Left ventricle myocardium inferior (tissue), 1 donor: Measurements from ENCODE around the gene SS18L1. TPM values are rescaled to one million over a fixed set of nuclear protein-coding genes. Genes with fewer than 3 reads are reported as not detected.

Experiments
- DNase-seq: peaks from one replicate; pipeline ENCODE4 v3.0.0-alpha.2; 2020
- H3K27ac ChIP-seq: fragments of 200-600 bp; replicated peaks from 2 replicates; pipeline ENCODE4 v1.8.0; 2021
- H3K27me3 ChIP-seq: fragments of 200-600 bp; 2 replicates; pipeline ENCODE4 v1.8.0; 2021; ENCODE audit warnings: low read depth
- H3K36me3 ChIP-seq: fragments of 200-600 bp; 2 replicates; pipeline ENCODE4 v1.8.0; 2021
- H3K4me1 ChIP-seq: fragments of 200-600 bp; 2 replicates; pipeline ENCODE4 v1.8.0; 2021
- H3K4me3 ChIP-seq: fragments of 200-600 bp; 2 replicates; pipeline ENCODE4 v1.8.0; 2021; ENCODE audit warnings: mild to moderate bottlenecking, moderate library complexity
- H3K9me3 ChIP-seq: fragments of 200-600 bp; replicated peaks from 2 replicates; pipeline ENCODE4 v1.8.0; 2021
- CTCF ChIP-seq: fragments of 200-600 bp; IDR thresholded peaks from 2 replicates; pipeline ENCODE4 v1.8.0; 2021; ENCODE audit warnings: antibody characterized with exemption, mild to moderate bottlenecking, borderline replicate concordance
- intact Hi-C: fragments of 100-400 bp; cut with micrococcal nuclease; formaldehyde crosslinking; loops from one replicate; pipeline ENCODE4 v1.11.0; 2022
- total RNA-seq: library from RNA; stranded (reverse); fragmentation: NEBNext Ultra II Directional; extraction: Animal tissue kit (Norgen Biotek cat#: 25700); gene quantifications from one replicate; pipeline ENCODE4 v1.2.1, GENCODE V29; 2021
- donor health status: DM: no; HTN: yes; CAD: no; lungs with severe emphysema.

Gene SS18L1
- total RNA-seq, 1 donor from 2014 or later = 9.0 TPM

- DNase-seq = no peak
- H3K4me3 ChIP-seq = no peak overlapping the region
- intact Hi-C loops = loop anchor here (10.0 kb wide), 1 partner anchor 64 kb away; the partner anchor contains the start of gene TAF4
- peak overlapping the region; percentile 88 for H3K27ac ChIP-seq
- peaks cover 88% of the 10 kb centered on the region for H3K36me3 ChIP-seq
- peaks cover 75% of the 10 kb centered on the region for H3K4me1 ChIP-seq
- no peaks in the 10 kb centered on the region for H3K27me3 ChIP-seq
- H3K9me3 ChIP-seq = no peaks in the 10 kb centered on the region
- TF ChIP-seq CTCF = no peak
Observed at GRCh38 chr20:62128502-62128901, 15.1 kb upstream of the SS18L1 start.

DNA sequence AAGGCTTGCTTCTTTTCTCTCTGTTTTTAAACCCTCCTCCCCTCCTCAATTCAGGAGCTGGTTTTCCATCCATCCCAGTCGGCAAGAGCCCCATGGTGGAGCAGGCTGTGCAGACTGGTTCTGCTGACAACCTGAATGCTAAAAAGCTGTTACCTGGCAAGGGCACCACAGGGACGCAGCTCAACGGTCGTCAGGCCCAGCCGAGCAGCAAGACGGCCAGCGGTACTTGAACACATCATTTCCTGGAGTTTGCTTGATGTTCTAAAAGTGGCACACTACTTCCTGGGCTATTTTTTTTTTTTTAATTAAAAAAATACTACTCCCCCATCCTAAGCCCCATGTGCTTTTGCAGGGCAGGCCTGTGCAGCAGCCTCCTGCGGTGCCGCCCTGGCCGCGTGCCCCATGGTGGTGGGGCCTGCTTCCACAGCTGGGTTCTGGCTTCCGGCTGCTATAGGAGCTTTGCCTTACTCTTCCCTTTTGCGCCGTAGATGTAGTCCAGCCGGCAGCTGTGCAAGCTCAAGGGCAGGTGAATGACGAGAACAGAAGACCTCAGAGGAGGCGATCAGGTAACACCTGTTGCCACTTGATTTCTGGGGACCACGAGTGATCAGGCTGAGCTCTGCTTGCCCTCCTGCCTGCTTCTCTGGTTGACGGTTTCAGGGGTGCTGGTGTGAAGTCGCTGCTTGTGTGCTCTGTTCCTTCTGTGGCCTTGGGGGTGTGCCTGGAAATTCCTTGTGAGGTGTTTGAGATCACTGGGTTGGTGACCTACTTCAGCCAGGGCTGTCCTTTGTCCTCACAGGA lies 13.6 kb upstream of the SS18L1 start:
- Histone ChIP-seq H3K4me1 (peaks cover 78% of the 10 kb centered on the region), H3K27ac (peak overlapping the region; percentile 88), H3K36me3 (peaks cover 98% of the 10 kb centered on the region), H3K4me3 (no peak overlapping the region), H3K9me3 (no peaks in the 10 kb centered on the region), H3K27me3 (no peaks in the 10 kb centered on the region)
- no peak for DNase-seq
- no peak for TF ChIP-seq CTCF
- intact Hi-C loops = loop anchor here (10.0 kb wide), 2 partner anchors 65 to 105 kb away; partner anchors contain the start of gene TAF4

- DNase-seq = no peak
- Histone ChIP-seq H3K27me3 (no peaks in the 10 kb centered on the region), H3K4me1 (peaks cover 82% of the 10 kb centered on the region), H3K9me3 (no peaks in the 10 kb centered on the region), H3K36me3 (peaks cover 98% of the 10 kb centered on the region), H3K4me3 (no peak overlapping the region), H3K27ac (peak overlapping the region; percentile 88)
- no peak for TF ChIP-seq CTCF
- intact Hi-C loops = loop anchor here (10.0 kb wide), 1 partner anchor 107 kb away; no protein-coding TSS in a partner anchor
Observed at GRCh38 chr20:62131560-62132320, 11.8 kb upstream of the SS18L1 start.

GRCh38 chr20:62132421-62132820 lies 11.1 kb upstream of the SS18L1 start:
- H3K4me3 ChIP-seq = peak overlapping the region; percentile 35
- intact Hi-C loops = loop anchor here (10.0 kb wide), 1 partner anchor 108 kb away; no protein-coding TSS in a partner anchor

More at GRCh38 chr20:62132421-62132820, 11.1 kb upstream of the SS18L1 start:
- H3K36me3 ChIP-seq = peaks cover 98% of the 10 kb centered on the region
- H3K27me3 ChIP-seq = no peaks in the 10 kb centered on the region
- no peaks in the 10 kb centered on the region for H3K9me3 ChIP-seq
- H3K4me1 ChIP-seq = peaks cover 82% of the 10 kb centered on the region
- peak overlapping the region; percentile 88 for H3K27ac ChIP-seq
- TF ChIP-seq CTCF = no peak
- no peak for DNase-seq
